T-cell (primary cell): ENCODE data around the gene GPR3. TPM values are rescaled to one million over a fixed set of nuclear protein-coding genes. Genes with fewer than 3 reads are reported as not detected.

Source experiments
- ATAC-seq, 4 experiments: fragments of 200-7000 bp in 3 of 4; fragments of 150-1000 bp in 1 of 4; cut with Tn5 transposase; replicated peaks in 1 of 4; 1 replicate in 3 of 4; 2 replicates in 1 of 4; pipeline ENCODE4 v1.10.0; 2021; ENCODE audit warnings: moderate library complexity in 3 of 4, mild to moderate bottlenecking in 2 of 4, moderate number of reproducible peaks in 1 of 4
- CTCF ChIA-PET, 2 donors: fragments of 300-600 bp; sonication (Branson Sonifier 250); formaldehyde crosslinking; loops; one replicate each; lab custom pipeline; 2022; ENCODE audit warnings: antibody characterized with exemption in 2 of 2; lab: Charles Lee
- POLR2A ChIA-PET, 2 donors: fragments of 300-600 bp; sonication (Branson Sonifier 250); formaldehyde crosslinking; loops; one replicate each; lab custom pipeline; 2022; ENCODE audit warnings: antibody characterized with exemption in 2 of 2; lab: Charles Lee
- DNase-seq, 35 experiments: peaks; one replicate each; pipeline versions ENCODE4 v3.0.0 to v3.0.0-alpha.2; 2013 to 2023
- H3K27ac ChIP-seq: one replicate; pipeline ENCODE4 v1.5.1; 2013; ENCODE audit warnings: low read length
- H3K27me3 ChIP-seq, 2 experiments: replicated peaks in 1 of 2; 1 replicate in 1 of 2; 2 replicates in 1 of 2; pipeline versions ENCODE4 v1.6.1 to v1.7.0; 2013; ENCODE audit warnings: low read length in 1 of 2, mixed read lengths in 1 of 2; ENCODE audit not compliant: control insufficient read depth in 2 of 2, insufficient read depth in 2 of 2; ENCODE audit errors: extremely low read depth in 1 of 2
- H3K36me3 ChIP-seq, 2 donors: 1 replicate in 1 of 2; 2 replicates in 1 of 2; pipeline versions ENCODE4 v1.6.1 to v1.7.0; 2013; ENCODE audit warnings: low read length in 1 of 2; ENCODE audit not compliant: control insufficient read depth in 2 of 2, insufficient read depth in 1 of 2; ENCODE audit errors: extremely low read depth in 1 of 2
- H3K4me1 ChIP-seq, 2 experiments: 1 replicate in 1 of 2; 2 replicates in 1 of 2; pipeline versions ENCODE4 v1.6.1 to v1.7.0; 2013; ENCODE audit warnings: low read length in 2 of 2, mixed read lengths in 1 of 2; ENCODE audit not compliant: insufficient read depth in 2 of 2, control insufficient read depth in 1 of 2; ENCODE audit errors: extremely low read depth in 1 of 2
- H3K4me3 ChIP-seq, 2 donors: 1 replicate in 1 of 2; 2 replicates in 1 of 2; pipeline versions ENCODE4 v1.5.1 to v1.7.0; 2013; ENCODE audit warnings: mild to moderate bottlenecking in 2 of 2, low read length in 1 of 2, moderate library complexity in 1 of 2; ENCODE audit not compliant: control insufficient read depth in 1 of 2; ENCODE audit errors: extremely low read depth in 1 of 2
- H3K9me3 ChIP-seq: 2 replicates; pipeline ENCODE4 v1.7.0; 2013
- H3K27ac Mint-ChIP-seq, 2 donors: one replicate each; pipeline ENCODE4 v1.8.0; 2020 to 2021; ENCODE audit warnings: mild to moderate bottlenecking in 2 of 2, mixed read lengths in 2 of 2
- H3K27me3 Mint-ChIP-seq, 2 donors: one replicate each; pipeline ENCODE4 v1.8.0; 2021 to 2022; ENCODE audit warnings: mixed read lengths in 2 of 2
- H3K36me3 Mint-ChIP-seq: one replicate; pipeline ENCODE4 v1.8.0; 2021; ENCODE audit warnings: mixed read lengths
- H3K4me1 Mint-ChIP-seq, 3 donors: one replicate each; pipeline ENCODE4 v1.8.0; 2020 to 2022; ENCODE audit warnings: mixed read lengths in 3 of 3, mild to moderate bottlenecking in 1 of 3
- H3K4me3 Mint-ChIP-seq, 3 donors: one replicate each; pipeline ENCODE4 v1.8.0; 2020 to 2022; ENCODE audit warnings: mild to moderate bottlenecking in 3 of 3, mixed read lengths in 3 of 3, moderate library complexity in 3 of 3
- H3K9me3 Mint-ChIP-seq, 3 donors: one replicate each; pipeline ENCODE4 v1.8.0; 2020 to 2022; ENCODE audit warnings: mixed read lengths in 3 of 3
- WGBS: methylation state at CpG from one replicate; pipeline ENCODE4 v1.1.5; 2013; ENCODE audit warnings: missing lambda C conversion rate; ENCODE audit not compliant: insufficient coverage; 5-methylcytosine and 5-hydroxymethylcytosine counted together
- total RNA-seq, 35 experiments: library from RNA in 6 of 35; stranded (reverse) in 6 of 35; fragments of 120-200 nt in 1 of 35; gene quantifications; one replicate each; pipeline versions ENCODE4 v1.2.1 to v1.2.4 and lab custom pipeline; 2013 to 2026

GPR3 gene
- total RNA-seq, 5 donors from 2014 or later (not counting 1 experiment from before 2014, with no cell fraction given): 0.21 to 0.35 TPM; not detected in 3

DNA sequence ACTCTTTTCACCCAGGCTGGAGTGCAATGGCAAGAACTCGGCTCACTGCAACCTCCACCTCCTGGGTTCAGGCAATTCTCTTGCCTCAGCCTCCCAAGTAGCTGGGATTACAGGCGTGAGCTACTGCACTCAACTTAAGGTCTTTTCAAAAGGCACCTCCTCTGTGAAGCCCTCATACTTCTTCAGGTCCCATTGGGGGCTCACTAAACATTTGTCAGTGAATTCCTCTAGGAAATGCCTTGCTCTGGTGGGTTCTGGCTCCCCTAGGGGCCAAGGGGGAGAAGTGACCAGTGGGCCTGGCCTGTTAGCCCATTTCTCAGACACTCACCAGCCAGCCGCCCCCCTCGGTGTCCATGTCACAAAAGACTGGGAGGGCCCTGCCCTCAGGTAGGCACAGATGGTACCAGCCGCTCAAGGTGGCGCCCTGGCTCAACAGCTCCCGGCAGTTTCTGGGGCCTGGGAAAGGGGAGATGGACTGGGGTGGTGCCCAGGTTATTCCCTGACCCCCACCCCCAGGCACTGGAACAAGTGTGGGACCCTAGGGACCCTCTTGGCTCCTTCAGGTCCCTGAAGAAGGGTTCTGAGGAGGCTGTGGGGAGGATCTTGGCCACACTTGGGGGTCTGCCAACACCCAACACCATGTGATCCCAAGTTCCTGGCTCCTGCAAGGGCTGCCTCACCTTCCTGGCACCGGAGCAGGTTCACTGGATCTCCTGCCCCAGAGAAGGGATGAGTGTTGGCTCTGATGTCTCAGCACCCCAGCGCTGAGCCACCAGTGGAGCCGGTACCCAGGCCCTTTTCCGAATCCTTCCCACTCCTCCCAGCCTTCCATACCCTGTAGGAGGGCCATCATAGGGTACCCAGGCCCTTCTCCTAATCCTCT is 19.4 kb upstream of the GPR3 start:
- H3K9me3 Mint-ChIP-seq: no peaks in the 10 kb centered on the region
- ATAC-seq (no peak), DNase-seq (no peak)
- peaks cover 9 to 14% (median 12%) of the 10 kb centered on the region in 3 donors for H3K4me1 Mint-ChIP-seq
- Histone ChIP-seq H3K4me1 (peaks cover 9% of the 10 kb centered on the region in 2 experiments), H3K27me3 (peaks cover 0 to 6% of the 10 kb centered on the region in 2 experiments), H3K36me3 (no peaks in the 10 kb centered on the region), H3K9me3 (no peaks in the 10 kb centered on the region), H3K27ac (no peak overlapping the region), H3K4me3 (no peak overlapping the region)
- no peaks in the 10 kb centered on the region for H3K36me3 Mint-ChIP-seq
- 96% methylated on average over 3 of the region's 11 CpGs for WGBS
- ChIA-PET POLR2A (interaction anchor here in 1 of 2 donors (0.6 kb wide), 1 partner anchor 64 kb away, joined by 4 read pairs; no protein-coding TSS in a partner anchor), CTCF (interaction anchor here in 1 of 2 donors (0.6 kb wide), 1 partner anchor 591 kb away, joined by 3 read pairs; no protein-coding TSS in a partner anchor)
- H3K4me3 Mint-ChIP-seq: no peak overlapping the region
- H3K27me3 Mint-ChIP-seq: peaks cover 0 to 3% of the 10 kb centered on the region in 2 donors
- H3K27ac Mint-ChIP-seq: no peak overlapping the region

DNA sequence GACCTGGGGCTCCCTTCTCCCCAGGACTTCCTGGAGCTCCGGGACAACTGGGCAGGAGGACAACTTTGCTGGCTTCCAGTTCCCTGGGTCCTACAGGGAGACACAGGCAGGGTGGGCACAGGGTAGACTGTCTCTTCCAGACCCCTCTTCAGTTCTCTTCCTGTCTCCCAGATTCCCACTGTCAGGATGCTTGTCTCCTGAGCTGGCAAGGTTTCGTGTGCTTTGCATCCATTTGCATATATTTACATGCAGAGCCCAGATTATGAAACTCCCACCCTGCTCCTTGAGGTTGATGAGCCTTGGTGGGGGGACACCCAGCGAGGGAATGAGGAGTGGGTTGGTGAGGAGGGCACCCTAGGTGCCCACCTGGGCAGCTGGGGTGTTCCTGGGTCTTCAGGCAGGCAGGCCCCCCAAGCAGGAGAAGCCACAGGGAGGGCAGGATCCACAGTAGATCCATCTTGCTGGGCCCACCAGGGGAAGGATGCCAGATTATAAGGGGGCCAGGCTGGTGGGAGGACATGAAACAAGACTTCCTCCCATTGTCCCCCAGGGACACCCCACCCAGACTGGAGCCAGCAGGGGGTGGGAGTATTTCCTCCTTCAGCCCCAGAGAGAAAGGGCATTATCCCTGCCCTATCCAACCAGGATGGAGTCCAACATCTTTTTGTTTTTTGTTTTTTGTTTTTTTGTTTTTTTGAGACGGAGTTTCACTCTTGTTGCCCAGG is 17.9 kb upstream of the GPR3 start, which contains the start of gene FCN3:
TSS of gene FCN3 (minus strand) at position 463 of the 725 bp plus-strand sequence. CDS start at position 457, 6 bp downstream.
- Mint-ChIP-seq H3K9me3 (no peaks in the 10 kb centered on the region), H3K36me3 (no peaks in the 10 kb centered on the region), H3K27ac (peak within 1 kb of the TSS in 1 of 2 donors; percentile 44), H3K4me3 (no peak within 1 kb of the TSS), H3K27me3 (peaks cover 0 to 3% of the 10 kb centered on the region in 2 donors), H3K4me1 (peaks cover 3 to 6% (median 4%) of the 10 kb centered on the region in 3 donors)
- ATAC-seq (no peak), DNase-seq (no peak)
- H3K4me3 ChIP-seq: no peak within 1 kb of the TSS
- ChIA-PET POLR2A (no interaction called here), CTCF (interaction anchor here in 1 of 2 donors (1.0 to 1.1 kb wide), 2 partner anchors 16 to 42 kb away, joined by 4 read pairs; no protein-coding TSS in a partner anchor)
- peaks cover 0 to 2% of the 10 kb centered on the region in 2 experiments for H3K27me3 ChIP-seq
- 67% methylated on average over 2 of the region's 4 CpGs for WGBS
- peaks cover 3 to 4% of the 10 kb centered on the region in 2 experiments for H3K4me1 ChIP-seq
- H3K9me3 ChIP-seq: no peaks in the 10 kb centered on the region
- no peak within 1 kb of the TSS for H3K27ac ChIP-seq
- no peaks in the 10 kb centered on the region for H3K36me3 ChIP-seq

DNA sequence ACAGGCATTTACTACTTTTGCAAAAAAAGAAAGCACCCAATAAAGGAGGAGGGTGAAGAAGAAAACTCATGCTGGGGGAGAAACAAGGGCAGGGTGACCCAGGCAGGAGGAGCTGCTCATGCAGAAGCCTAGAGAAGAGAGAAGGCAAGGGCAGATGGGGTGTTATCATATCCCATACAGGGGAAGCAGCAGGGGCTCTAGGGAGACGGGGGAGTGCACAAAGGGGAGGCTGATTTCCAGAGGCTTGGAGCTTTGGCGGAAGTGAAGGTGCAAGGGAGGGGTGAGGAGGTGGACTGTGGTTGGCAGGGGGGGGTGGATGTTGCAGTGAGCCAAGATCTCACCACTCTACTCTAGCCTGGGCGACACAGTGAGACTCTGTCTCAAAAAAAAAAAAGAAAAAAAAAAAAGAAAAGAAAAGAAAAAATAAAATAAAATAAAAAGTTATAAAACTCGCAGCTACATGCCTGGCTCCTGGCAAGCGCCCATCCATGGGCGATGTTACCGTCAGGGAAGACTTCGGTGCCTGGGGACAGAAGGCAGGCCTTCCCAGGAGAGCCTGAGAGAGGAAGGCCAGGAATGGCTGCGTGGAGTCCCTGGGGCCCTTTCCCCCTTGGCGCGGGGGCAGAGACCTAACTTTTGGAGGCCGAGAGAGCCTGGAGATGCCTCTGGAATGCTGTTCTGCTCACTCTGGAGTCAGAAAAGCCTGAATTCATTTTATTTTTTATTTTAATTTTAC is 14.5 kb upstream of the GPR3 start:
- H3K9me3 Mint-ChIP-seq: no peaks in the 10 kb centered on the region
- Histone ChIP-seq H3K4me1 (peaks cover 0 to 1% of the 10 kb centered on the region in 2 experiments), H3K4me3 (no peak overlapping the region), H3K27me3 (peaks cover 0 to 9% of the 10 kb centered on the region in 2 experiments), H3K9me3 (no peaks in the 10 kb centered on the region), H3K27ac (no peak overlapping the region), H3K36me3 (no peaks in the 10 kb centered on the region)
- peaks cover 0 to 3% (median 0%) of the 10 kb centered on the region in 3 donors for H3K4me1 Mint-ChIP-seq
- DNase-seq (no peak), ATAC-seq (no peak)
- 87% methylated on average over 8 of the region's 12 CpGs for WGBS
- no peak overlapping the region for H3K27ac Mint-ChIP-seq
- peaks cover 0 to 3% of the 10 kb centered on the region in 2 donors for H3K27me3 Mint-ChIP-seq
- H3K4me3 Mint-ChIP-seq: no peak overlapping the region
- CTCF ChIA-PET: interaction anchor here (0.6 to 1.1 kb wide), 4 partner anchors 12 to 362 kb away, joined by 3 to 5 read pairs (median 4); no protein-coding TSS in a partner anchor
- POLR2A ChIA-PET: interaction anchor here (0.6 kb wide), 3 partner anchors 59 to 266 kb away, joined by 3 to 5 read pairs (median 4); no protein-coding TSS in a partner anchor
- no peaks in the 10 kb centered on the region for H3K36me3 Mint-ChIP-seq

DNA sequence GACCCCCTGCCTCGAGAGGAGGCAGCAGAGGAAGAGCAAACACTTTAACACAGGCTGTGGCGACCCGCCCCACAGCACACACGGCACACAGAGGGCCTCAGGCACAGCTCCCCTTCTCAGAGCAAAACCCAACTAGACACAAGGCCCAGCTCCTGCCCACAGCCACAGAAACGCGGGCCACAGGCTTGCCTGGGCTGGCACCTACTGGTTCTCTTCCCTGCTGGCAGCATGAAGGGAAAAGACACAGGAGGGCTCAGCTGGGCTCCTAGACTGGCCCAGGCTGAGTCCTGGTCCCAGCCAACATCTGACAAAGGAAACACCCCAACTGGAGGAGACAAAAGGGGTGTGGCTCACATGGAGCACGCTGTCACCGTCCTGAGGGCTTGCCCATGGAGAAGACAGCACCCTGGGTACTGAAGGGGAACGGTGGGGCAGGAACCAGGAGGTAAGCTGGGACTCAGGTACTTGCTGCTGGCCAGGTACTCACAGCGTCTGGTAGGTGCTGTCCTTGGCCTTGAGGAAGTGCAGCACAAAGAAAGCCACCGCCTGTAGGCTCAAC is 12.8 kb upstream of the GPR3 start:
- Mint-ChIP-seq H3K4me1 (peaks cover 0 to 7% (median 0%) of the 10 kb centered on the region in 3 donors), H3K9me3 (no peaks in the 10 kb centered on the region), H3K4me3 (no peak overlapping the region), H3K36me3 (no peaks in the 10 kb centered on the region), H3K27ac (no peak overlapping the region), H3K27me3 (peaks cover 0 to 3% of the 10 kb centered on the region in 2 donors)
- ChIA-PET CTCF (no interaction called here), POLR2A (interaction anchor here in 1 of 2 donors (0.6 kb wide), 2 partner anchors 14 to 205 kb away, joined by 3 to 13 read pairs; no protein-coding TSS in a partner anchor)
- no peak for DNase-seq
- Histone ChIP-seq H3K27ac (no peak overlapping the region), H3K4me3 (no peak overlapping the region), H3K9me3 (no peaks in the 10 kb centered on the region), H3K36me3 (no peaks in the 10 kb centered on the region), H3K4me1 (peaks cover 0 to 2% of the 10 kb centered on the region in 2 experiments), H3K27me3 (peaks cover 0 to 16% of the 10 kb centered on the region in 2 experiments)
- no peak for ATAC-seq
- 84% methylated on average over 10 of the region's 11 CpGs for WGBS

DNA sequence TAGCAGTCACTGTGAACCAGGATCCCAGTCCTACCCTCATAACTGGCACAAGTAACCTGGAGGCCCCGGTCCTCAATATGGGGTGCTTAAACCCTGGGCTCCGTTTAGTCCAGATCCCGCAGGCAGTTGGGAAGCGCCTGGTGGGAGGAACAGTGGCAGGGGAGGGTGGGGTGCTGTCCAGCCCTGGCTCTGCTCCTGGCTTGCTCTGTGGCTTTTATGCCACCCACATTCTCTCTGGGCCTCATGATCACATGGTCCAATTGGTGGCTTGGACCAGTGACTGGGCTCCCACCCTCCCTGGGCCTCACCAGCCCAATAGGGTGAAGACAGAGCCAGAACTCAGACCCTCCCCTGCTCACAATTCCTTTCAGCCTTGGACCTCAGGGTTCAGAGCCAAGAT is 12.2 kb upstream of the GPR3 start:
- H3K27ac ChIP-seq: no peak overlapping the region
- no peak overlapping the region for H3K4me3 ChIP-seq
- H3K9me3 ChIP-seq: no peaks in the 10 kb centered on the region
- Mint-ChIP-seq H3K4me3 (no peak overlapping the region), H3K27me3 (peaks cover 0 to 2% of the 10 kb centered on the region in 2 donors), H3K36me3 (no peaks in the 10 kb centered on the region), H3K9me3 (no peaks in the 10 kb centered on the region), H3K4me1 (peaks cover 0 to 7% (median 0%) of the 10 kb centered on the region in 3 donors), H3K27ac (no peak overlapping the region)
- CTCF ChIA-PET: no interaction called here
- ATAC-seq (no peak), DNase-seq (no peak)
- peaks cover 0 to 2% of the 10 kb centered on the region in 2 experiments for H3K4me1 ChIP-seq
- peaks cover 0 to 16% of the 10 kb centered on the region in 2 experiments for H3K27me3 ChIP-seq
- POLR2A ChIA-PET: interaction anchor here in 1 of 2 donors (0.6 kb wide), 1 partner anchor 15 kb away, joined by 3 read pairs; no protein-coding TSS in a partner anchor
- no CpG with 5 or more reads among the region's 4 CpGs for WGBS
- H3K36me3 ChIP-seq: no peaks in the 10 kb centered on the region
